GM10248 (cell line): ENCODE measurements around the gene KIF1A.

ENCODE experiments used
- CTCF ChIA-PET: fragments of 300-600 bp; sonication (Branson Sonifier 250); formaldehyde crosslinking; extraction: SDS; loops from one replicate; lab custom pipeline; 2021; ENCODE audit warnings: antibody characterized with exemption; lab: Yijun Ruan, JAX
- POLR2A ChIA-PET: fragments of 350-650 bp; sonication (Branson Sonifier 250); formaldehyde crosslinking; extraction: SDS; loops from one replicate; lab custom pipeline; 2020; ENCODE audit warnings: antibody characterized with exemption; lab: Yijun Ruan, JAX
- DNase-seq: peaks from one replicate; pipeline ENCODE4 v3.0.0; 2012; ENCODE audit errors: extremely low spot score
- CTCF ChIP-seq: IDR thresholded peaks from 2 replicates; pipeline ENCODE4 v1.5.1; 2012; ENCODE audit warnings: mild to moderate bottlenecking, low read depth; ENCODE audit errors: extremely low read depth, missing control alignments, control extremely low read depth

The KIF1A gene

GRCh38 chr2:240732184-240732583 lies 87.8 kb downstream of the KIF1A start:
- TF ChIP-seq CTCF: no peak
- no peak for DNase-seq
- ChIA-PET CTCF (no interaction called here), POLR2A (no interaction called here)

- ChIA-PET CTCF (interaction anchor here (1.4 kb wide), 1 partner anchor 217 kb away, joined by 4 read pairs; no protein-coding TSS in a partner anchor), POLR2A (no interaction called here)
- no peak for TF ChIP-seq CTCF
- DNase-seq: no peak
Observed at GRCh38 chr2:240731178-240731545, 88.9 kb downstream of the KIF1A start.

GRCh38 chr2:240730501-240731177 lies 89.4 kb downstream of the KIF1A start:
- POLR2A ChIA-PET: no interaction called here
- DNase-seq: no peak
- TF ChIP-seq CTCF: no peak
- CTCF ChIA-PET: interaction anchor here (1.2 to 1.4 kb wide), 2 partner anchors 11 to 217 kb away, joined by 3 to 4 read pairs; no protein-coding TSS in a partner anchor

- ChIA-PET POLR2A (no interaction called here), CTCF (no interaction called here)
- no peak for DNase-seq
- TF ChIP-seq CTCF: no peak
Observed at GRCh38 chr2:240728827-240729226, 91.2 kb downstream of the KIF1A start.

- DNase-seq: no peak
- ChIA-PET POLR2A (no interaction called here), CTCF (no interaction called here)
- no peak for TF ChIP-seq CTCF
Observed at GRCh38 chr2:240728361-240728760, 91.7 kb downstream of the KIF1A start.

- no peak for TF ChIP-seq CTCF
- ChIA-PET CTCF (no interaction called here), POLR2A (no interaction called here)
- DNase-seq: no peak
Observed at GRCh38 chr2:240727913-240728312, 92.1 kb downstream of the KIF1A start.

GRCh38 chr2:240727439-240727838 lies 92.6 kb downstream of the KIF1A start:
- ChIA-PET POLR2A (no interaction called here), CTCF (no interaction called here)
- no peak for TF ChIP-seq CTCF
- no peak for DNase-seq
